HG02852 (cell line): ENCODE measurements around the gene RGL1.
"Not testable (repeated sequence)": the region's sequence is repeated elsewhere in the genome, so short reads cannot be mapped to it uniquely, and the experiment has no call there.

Source experiments
- ATAC-seq: cut with Tn5 transposase; IDR thresholded peaks from one replicate; pipeline ENCODE4 v1.9.1; 2021; ENCODE audit warnings: mild to moderate bottlenecking, moderate library complexity; ENCODE audit not compliant: unreplicated experiment

Gene RGL1

GRCh38 chr1:183783767-183784637 is 20.9 kb upstream of the RGL1 start:
- ATAC-seq: no peak

DNA sequence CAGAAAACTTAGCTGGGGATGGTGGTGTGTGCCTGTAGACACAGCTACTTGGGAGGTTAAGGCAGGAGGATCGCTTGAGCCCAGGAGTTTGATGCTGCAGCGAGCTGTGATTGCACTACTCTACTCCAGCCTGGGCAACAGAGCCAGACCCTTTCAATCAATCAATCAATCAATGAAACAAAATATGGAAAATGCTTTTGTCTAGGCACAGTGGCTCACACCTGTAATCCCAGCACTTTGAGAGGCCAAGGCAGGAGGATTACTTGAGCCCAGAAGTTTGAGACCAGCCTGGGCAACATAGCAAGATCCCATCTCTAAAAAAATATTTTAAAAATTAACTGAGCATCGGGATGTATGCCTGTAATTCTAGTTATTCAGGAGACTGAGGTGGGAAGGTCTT is 19.0 kb upstream of the RGL1 start:
- not testable (repeated sequence) for ATAC-seq

GRCh38 chr1:183787704-183788103 is 17.2 kb upstream of the RGL1 start:
- no peak for ATAC-seq

GRCh38 chr1:183791319-183791718 is 13.6 kb upstream of the RGL1 start:
- no peak for ATAC-seq

GRCh38 chr1:183792300-183792699 is 12.6 kb upstream of the RGL1 start:
- ATAC-seq: no peak

DNA sequence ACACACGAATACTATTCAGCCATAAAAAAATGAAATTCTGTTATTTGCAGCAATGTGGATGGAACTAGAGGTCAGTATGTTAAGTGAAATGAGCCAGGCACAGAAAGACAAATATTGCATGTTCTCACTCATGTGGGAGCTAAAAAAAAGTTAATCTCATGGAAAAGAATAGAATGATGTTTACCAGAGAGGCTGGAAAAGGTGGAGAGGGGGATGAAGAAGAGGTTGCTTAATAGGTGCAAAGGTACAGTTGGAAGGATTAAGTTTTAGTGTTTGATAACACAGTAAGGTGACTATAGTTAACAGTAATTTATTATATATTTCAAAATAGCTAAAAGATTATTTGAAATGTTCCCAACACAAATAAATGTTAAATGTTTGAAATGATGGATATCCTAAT is 10.8 kb upstream of the RGL1 start:
- ATAC-seq: no peak

DNA sequence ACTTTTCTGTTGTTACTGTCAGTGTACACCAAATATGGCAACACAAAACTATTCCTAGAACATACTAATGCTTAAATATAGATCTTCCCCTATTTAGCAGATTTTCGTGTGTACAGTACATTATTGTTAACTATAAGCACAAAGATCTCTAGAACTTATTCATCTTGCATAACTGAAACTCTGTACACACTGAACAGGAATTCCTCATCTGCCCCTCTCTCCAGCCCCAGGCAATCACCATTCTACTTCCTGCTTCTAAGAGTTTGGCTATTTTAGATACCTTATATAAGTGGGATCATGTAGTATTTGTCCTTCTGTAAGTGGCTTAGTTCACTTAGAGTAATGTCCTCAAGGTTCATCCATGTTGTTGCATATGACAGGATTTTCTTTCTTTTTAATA is 4.5 kb upstream of the RGL1 start:
- ATAC-seq: no peak

DNA sequence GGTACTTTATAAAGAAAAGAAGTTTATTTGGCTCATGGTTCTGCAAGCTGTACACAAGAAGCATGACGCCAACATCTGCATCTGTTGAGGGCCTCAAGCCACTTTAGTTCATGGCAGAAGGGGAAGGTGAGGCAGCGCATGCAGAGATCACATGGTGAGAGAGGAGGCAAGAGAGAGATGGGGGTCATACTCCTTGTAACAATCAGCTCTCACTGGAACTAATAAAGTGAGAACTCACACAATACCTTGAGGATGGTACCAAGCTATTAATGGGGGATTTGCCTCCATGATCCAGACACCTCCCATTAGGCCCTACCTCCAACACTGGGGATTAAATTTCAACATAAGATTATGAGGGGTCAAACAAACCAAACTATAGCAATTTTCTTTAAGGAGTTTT is 3.3 kb upstream of the RGL1 start:
- ATAC-seq: no peak

GRCh38 chr1:183804387-183804786 is 533 bp upstream of the RGL1 start:
- ATAC-seq: no peak

- ATAC-seq: no peak
Measured at GRCh38 chr1:183806125-183806524, 1.2 kb downstream of the RGL1 start.

DNA sequence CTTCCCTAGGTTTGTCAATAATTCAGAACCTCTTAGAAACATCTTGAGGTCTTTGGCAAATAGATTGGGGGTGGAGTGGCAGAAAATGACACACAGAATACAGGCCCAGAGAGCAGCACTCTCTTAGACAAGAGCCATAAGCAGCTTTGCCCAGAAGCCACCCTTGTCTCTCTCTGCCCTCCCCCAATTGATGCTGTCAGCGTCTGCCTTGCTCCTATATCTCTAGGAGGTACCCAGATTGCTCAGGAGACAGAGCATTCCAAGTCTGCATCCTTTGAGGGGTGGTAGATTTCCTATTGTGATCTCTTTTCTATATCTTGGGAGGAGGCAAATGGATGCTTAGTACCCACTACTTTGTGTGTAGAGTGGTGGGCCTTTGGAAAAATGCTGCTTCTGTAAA is 1.8 kb downstream of the RGL1 start:
- ATAC-seq: no peak

DNA sequence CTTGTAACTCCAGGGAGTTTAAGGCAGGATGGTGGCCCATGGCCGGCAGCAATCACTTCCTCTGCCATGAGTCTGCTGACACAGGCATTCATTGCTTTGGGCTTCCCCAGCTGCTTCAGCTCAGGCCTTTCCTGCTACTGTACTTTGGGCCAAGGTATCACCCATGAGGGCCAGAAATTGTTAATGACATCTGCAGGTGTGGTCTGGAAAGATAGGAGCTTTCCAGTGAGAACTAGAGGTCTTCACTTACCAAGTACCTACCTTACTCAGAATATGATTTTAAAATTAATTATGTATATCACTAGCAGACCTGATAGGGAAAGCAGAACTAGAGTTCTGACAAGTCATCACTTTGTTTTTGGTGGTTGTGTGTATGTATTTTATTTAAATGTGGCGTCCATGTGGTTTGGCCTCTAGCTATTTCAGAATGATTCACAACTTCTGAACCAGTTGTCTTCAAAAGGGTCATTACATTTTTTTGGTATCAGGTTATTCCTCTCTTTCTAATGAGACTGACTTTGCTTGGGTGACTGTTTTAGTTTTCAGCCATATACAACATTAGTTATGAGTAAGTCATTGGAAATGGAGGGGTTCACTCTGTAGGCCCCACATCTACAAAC is 2.7 kb downstream of the RGL1 start:
- ATAC-seq: peak; percentile 55

- ATAC-seq: no peak
Measured at GRCh38 chr1:183808296-183809027, 3.5 kb downstream of the RGL1 start.

DNA sequence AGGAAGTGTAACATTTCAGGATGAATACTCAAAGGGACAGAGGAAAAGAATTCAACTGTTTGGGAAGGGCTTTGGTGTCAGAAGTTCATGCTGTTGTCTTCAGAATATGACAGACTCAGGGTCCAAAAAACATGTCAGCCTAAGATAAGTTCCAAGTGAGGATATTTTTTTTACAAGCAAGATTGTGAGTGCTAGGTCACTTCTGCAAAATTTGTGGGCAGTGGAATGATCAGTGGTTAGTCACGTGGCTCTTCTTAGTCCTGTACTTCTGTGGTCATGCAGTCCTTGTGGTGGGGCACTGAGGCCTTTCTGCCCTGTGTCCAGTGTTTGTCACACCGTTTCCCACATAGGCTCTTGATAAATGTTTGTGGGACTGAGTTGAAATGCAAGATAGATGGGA is 5.2 kb downstream of the RGL1 start:
- ATAC-seq: no peak

DNA sequence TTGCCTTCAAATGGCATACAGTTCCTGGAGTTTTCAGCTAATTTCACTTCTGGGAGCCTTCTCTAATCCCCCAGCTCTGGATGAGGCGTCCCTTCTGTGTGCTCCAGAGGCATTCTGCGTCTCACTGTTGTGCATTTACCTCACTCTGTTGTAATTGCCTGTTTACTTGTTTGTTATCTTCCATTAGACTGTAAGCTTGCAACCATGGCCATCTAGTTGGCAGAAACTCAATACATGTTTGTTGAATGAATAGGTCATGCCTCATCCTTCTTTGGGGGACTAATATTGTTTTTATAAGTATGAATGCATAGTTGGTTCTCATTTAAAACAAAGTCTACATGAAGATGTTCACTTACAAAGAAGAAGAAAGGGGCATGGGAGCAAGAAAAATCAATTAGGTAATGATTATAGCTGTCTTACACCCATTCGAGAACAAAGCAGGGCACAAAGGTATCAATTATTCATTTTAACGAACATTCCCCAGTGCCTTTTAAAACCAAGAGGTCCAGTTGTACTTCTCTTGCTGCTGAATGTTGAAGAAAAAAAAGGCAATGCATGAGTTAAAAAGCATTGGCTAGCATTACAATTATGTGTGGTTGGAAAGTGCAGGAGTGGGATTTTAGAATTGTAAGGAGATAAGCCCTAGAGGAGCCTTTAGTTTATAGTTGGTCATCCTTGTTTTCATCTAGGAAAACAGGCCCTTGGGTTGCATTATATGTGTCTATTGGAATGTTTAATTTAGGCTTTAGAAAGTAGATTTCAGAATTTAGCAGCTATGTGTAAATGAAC is 6.0 kb downstream of the RGL1 start:
- no peak for ATAC-seq

DNA sequence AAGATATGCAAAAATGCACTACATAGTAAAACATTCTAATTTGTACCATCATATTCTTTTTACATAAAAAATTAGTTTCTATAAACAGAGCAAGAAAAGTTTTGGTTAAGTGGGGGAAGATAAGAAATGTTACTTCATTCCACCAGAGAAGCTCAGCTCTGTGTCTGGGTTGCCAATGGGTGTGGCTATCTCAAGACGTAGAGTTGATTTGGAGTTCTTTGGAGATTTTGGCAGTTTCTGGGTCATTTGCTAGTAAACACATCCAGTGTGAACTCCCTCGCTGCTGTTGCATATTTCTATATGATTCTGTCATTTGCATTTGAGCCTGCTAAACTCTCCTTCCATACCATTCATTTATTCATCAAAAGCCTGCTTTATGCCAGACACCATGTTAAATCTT is 7.2 kb downstream of the RGL1 start:
- no peak for ATAC-seq

DNA sequence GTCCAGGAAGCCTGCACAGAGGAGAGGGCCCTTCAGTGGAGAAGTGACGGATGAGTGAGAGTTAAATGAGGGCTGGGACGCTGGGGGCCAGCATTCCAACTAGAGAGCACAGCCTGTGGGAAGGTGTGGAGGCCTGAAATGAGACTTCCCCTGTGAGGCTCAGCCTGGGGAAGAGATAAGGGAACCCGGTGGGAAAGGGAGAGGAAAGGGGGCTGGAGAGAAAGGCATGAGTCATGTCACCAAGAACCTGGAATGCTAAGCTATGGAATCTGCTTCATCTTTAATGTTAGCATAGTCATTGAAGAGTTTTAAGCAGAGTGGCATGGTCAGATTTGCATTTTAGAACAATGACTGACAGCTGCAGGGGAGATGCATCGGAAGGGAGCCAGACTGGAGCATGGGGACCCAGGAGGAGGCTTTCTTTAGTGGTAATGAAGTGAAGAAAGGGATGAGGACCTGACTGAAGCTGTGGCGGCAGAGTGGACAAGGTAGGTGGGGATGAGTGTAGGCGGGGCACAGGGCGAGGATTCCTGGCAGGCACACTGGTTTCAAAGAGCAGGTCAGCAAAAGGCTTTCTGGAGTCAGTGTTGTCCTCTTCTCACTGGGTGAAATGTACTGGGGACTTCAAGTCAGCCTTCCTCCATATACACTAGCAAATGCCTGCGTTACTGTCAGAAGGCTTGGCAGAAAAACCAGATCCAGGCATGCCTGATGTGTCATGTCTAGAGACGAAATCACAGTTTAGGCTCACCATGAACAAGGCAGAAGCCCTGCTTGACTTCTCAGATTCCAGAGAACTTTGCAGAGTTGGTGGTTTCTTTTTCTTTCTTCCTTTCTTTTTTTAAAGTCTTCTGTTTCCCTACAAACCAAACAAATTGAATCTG is 8.0 kb downstream of the RGL1 start:
- no peak for ATAC-seq

DNA sequence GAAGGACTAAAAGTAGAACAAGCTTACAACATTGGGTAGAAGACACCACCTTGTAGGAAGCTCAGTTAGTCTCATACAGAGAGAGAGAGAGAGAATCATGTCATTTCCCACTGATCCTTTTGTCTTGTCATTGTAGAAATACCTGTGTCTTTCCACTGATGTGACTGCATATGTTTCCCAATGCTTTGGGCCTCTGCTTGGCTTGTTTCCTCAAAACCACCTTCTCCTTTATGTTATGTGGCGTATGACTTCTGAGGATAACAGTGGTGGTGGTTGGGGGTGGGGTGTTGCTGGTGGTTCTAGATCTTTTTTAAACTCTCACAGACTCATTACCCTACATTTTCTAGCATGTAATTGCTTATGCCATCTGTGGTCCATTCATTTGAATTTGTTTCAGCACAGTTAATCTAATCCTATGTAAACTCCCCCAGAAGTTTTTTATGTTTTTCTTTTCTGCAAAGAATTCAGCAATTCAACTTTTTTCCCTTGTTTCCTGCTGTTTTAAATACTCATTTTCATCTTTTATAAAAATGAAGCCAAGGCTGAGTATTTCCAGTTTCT is 9.3 kb downstream of the RGL1 start:
- no peak for ATAC-seq

- ATAC-seq: no peak
Measured at GRCh38 chr1:183816110-183816509, 11.2 kb downstream of the RGL1 start.
